HG03280 (cell line): ENCODE data around the gene MGAM2.

Experiments
- ATAC-seq: cut with Tn5 transposase; IDR thresholded peaks from one replicate; pipeline ENCODE4 v1.9.1; 2021; ENCODE audit warnings: mild to moderate bottlenecking, moderate library complexity; ENCODE audit not compliant: unreplicated experiment

MGAM2 gene

DNA sequence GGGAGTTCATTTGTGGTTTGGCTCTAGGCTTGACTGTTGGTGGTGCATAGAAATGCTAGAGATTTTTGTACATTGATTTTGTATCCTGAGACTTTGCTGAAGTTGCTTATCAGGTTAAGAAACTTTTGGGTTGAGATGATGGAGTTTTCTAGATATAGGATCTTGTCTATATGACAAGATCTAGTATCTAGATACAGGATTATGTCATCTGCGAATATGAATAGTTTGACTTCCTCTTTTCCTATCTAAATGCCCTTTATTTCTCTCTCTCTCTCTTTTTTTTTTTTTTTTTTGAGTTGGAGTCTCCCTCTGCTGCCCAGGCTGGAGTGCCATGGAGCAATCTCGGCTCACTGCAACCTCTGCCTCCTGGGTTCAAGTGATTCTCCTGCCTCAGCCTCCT is 62.9 kb downstream of the MGAM2 start:
- ATAC-seq = no peak

DNA sequence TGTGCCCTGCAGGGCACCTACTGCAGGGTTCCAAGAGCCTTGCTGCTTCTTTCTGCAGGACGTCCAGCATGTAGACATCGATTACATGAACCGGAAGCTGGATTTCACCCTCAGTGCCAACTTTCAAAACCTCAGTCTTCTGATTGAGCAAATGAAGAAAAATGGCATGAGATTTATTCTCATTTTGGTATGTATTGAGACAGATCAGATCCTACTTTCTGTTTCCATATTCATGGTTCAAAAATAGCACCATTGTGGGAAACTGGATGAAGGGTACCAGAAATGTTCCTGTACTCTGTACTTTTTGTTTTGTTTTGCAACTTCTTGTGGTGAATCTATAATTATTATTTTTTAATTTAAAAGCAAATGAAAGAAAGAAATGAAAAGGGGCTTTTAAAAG is 64.1 kb downstream of the MGAM2 start:
- ATAC-seq = no peak

DNA sequence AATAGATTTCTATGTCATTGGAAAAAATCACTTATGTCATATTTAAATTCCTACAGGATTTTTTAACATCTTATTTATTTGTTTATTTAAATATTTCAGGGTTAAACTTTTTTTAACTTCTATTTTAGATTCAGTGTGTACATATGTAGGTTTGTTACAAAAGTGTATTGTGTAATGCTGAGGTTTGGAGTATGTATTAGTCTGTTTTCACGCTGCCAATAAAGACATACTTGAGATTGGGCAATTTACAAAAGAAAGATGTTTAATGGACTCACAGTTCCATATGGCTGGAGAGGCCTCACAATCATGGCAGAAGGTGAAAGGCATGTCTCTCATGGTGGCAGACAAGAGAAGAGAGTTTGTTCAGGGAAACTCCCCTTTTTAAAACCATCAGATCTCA is 65.4 kb downstream of the MGAM2 start:
- ATAC-seq = no peak

DNA sequence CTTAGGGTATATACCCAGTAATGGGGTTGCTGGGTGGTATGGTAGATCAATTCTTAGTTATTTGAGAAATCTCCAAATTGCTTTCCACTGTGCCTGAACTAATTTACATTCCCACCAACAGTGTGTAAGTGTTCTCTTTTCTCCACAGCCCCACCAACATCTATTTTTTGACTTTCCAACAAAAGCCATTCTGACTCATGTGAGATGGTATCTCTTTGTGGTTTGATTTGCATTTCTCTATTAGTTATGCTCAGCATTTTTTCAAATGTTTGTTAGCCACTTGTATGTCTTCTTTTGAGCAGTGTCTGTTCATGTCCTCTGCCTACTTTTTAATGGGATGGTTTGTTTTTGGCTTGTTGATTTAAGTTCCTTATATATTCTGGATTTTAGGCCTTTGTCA is 66.4 kb downstream of the MGAM2 start:
- ATAC-seq = no peak

DNA sequence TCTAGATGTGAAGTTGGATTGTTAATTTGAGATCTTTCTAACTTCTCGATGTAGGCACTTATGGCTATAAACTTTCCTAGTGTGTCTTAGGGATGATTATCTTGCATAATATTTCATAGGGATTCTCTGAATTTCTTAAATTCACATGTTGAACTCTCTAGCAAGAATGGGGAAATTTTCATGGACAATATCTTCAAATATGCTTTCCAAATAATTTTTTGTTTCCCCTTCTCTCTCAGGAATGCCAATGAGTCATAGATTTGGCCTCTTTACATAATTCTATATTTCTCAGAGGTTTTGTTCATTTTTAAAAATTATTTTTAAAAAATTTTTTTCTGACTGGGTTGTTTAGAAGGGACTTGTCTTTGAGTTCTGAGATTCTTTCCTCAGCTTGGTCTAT is 68.9 kb downstream of the MGAM2 start:
- ATAC-seq = no peak

DNA sequence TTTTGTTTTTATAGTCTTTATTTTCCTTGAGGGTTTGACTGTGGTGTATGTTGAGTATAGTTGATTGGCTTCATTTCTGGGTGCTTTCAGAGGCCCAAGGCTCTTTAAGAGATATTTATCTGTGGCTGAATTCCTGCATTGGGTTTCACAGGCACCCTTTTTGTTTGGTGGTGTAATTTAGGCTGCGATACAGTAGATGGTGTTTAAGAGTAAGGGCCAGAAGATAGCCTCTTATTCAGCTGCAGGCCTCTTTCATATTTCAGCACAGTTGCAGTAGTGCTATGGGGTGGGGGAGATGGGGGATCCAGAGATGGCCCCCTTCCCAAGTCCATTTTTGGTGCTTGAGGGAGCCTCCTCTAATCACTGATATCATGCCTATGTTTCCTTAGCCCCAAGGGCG is 69.7 kb downstream of the MGAM2 start:
- no peak for ATAC-seq

DNA sequence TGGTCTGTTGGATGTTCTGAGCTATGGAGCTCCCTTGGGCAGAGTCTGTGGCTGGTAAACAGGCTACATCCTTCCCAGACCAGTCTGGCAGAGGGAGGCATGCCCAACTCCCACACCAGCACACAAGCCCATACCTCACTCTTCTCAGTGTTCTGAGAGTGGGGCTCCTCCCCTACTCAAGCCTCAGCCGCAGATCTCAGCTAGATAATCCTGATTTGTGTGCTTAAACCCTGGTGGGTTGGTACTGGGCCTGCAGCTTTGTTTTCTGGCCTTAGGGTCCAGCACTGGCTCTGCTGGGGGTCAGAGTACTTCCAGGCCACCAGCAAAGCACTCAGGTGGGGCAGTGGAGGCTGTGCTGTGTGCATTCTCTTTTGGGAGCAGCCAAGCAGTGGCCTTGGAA is 70.4 kb downstream of the MGAM2 start:
- ATAC-seq = no peak

DNA sequence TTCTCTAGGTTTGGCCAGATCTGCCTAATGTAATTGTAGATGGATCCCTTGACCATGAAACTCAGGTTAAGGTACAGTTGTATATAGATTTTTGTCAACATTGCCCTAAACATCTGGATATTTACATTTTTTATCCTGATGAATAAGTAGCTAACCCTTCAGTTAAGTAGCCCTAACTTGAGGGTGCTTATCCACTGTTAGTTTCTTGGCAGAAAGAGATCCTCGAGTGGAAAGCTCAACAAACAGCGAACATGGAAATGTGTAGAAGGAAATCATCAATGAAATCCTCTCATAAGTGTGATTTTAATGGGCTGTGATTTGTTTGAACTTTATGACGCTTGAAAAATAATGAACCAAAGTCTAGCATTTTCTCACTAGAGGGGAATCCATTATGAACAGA is 73.6 kb downstream of the MGAM2 start:
- no peak for ATAC-seq

DNA sequence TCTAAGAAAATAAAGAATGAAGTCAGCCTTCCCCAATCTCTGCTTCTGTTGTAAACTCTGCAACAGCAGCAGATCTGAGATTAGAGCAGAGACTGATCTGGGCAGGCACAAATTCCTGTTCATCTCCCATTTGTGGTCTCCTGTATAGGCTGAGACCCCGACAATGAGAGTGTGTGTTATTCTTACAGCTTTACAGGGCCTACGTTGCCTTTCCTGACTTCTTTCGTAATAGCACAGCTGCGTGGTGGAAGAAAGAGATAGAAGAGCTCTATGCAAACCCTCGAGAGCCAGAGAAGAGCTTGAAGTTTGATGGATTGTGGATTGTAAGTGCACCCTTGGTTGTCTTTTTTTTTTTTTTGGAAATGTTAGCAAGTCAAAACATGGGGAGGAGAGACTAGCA is 74.3 kb downstream of the MGAM2 start:
- ATAC-seq = no peak

DNA sequence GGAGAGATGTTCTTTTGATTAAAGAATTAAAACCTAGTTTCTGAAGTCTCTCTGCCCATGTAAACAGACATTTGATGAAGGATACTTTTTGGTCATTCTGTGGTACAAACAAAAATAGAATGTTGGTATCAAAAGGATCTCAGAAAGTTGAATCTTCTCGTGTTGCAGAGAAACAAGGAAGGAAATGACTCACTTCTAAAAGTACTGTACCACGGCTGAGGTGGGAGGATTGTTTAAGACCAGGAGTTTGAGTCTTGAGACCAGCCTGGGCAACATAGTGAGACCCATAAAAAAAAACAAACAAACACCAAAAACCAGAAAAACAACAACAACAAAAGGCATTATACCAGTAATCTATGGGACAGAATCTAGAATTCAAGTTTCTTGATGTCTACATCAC is 76.6 kb downstream of the MGAM2 start:
- ATAC-seq = no peak

DNA sequence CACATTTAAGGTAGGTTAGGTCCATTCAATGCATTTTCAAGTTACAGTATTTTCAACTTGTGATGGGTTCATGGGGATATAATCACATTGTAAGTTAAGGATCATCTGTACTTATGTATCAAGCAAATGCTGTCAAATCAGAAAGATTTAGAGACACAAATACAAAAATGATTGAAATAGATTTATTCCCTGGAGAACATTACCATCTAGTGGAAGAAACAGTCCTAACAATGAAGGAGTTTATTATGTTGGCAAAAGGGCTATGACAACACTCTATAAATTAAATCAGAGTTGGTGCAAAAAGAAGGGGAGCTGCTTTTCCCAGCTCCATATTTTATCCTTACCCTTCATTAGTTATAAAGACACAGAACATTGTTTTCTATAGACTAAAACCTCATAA is 77.3 kb downstream of the MGAM2 start:
- ATAC-seq = no peak

DNA sequence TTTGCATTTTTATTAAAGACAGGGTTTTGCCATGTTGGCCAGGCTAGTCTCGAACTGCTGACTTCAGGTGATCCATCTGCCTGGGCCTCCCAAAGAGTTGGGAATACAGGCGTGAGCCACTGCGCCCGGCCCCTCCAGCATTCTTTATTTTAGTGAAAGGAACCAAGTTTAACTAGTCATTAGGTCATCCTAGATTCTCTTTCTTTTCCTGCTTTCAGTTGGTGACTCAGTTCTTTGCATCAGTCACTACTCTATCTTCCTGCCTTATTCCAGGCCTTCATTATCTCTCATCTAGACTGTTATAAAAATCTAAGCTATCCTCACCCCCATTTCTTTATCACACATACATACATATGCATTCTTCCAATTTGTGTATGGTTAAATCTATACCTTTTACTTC is 82.7 kb downstream of the MGAM2 start:
- no peak for ATAC-seq

DNA sequence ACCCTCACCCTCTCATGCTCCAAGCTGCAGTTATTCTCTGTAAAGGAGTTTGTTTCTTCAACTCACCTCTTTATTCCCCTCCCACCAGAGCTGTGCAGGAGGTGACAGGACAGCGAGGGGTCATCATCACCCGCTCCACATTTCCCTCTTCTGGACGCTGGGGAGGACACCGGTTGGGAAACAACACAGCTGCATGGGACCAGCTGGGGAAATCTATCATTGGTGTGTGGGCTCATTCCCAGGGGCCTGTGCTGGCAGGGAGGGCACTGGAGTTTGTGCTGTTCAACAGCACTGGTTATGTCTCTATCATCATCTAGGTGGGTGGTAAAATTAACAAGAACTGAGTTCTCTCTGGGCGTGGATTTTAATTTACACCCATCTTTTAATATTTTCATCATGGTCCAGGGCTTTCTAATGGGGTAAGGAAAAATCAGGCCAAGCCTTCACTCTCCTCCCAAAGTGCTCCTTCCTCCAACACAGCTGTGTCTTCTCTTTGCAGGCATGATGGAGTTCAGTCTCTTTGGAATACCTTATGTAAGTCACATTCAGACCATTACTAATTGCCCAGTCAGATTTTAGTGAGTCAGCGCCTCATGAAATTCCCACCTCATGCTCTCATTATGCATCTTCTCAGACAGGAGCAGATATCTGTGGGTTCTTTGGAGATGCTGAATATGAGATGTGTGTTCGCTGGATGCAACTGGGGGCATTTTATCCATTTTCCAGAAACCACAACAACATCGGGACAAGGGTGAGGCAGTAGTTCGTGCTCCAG is 84.7 kb downstream of the MGAM2 start:
- ATAC-seq = no peak

DNA sequence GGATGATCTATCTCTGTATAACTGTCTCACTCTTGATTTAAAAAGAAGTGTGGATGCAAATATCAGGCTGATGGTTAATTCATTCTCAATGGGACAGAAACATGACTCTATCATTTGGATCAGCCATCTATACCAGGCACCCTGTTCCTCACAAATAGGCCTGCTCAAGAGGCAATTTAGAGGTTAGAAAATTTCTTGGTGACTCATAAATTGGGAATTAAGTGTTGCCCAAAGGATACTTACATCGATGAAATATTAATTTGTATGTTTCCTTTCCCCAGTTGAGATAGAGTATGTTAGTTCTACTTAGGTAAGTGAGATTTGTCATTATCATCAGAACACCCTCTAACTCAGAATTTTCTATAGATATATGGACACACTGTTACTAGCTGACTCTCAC is 88.7 kb downstream of the MGAM2 start:
- no peak for ATAC-seq

DNA sequence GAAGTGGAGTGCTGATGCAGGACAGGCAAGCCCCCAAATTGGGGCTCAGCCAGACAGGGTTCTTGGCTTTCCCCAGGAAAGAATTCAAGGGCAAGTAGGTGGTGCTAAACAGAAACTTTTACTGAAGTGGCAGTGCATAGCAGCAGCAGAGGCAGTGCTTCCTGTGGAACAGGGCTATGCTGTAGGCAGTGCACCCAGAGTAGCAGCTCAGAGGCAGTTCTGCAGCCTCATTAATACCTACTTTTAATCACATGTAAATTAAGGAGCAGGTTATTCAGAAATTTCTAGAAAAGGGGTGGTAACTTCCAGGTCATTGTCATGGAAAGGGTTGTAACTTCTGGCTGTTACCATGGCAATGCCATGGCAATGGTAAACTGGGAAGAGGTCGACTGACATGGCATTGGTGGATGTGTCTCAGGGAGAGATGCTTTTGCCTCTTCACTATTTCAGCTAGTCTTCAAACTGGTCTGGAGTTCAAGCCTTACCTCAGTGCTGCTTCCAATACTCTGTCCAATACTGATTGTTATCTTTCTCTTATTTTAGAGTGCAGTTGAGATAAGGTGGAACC is 117.1 kb downstream of the MGAM2 start:
- ATAC-seq = no peak

DNA sequence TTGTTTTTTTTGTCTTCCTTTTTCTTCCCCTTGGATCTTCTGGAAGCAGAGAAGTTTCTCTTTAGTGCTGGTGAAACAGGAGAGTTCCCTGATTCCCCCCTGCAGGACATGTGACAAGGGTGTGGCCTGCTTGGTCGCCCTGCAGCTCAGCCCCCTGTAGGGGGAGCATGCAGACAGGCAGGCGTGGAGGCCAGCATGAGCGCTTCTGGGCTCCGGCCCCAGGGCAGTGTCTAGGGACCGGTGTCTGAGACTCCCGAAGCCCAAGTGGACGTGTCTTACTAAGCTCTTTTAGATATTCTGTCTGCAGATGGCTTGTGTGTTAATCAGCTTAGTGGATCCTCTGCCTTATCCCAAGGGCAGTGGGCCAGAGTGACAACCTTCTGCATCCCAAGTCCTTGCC is 120.2 kb downstream of the MGAM2 start:
- ATAC-seq = no peak

DNA sequence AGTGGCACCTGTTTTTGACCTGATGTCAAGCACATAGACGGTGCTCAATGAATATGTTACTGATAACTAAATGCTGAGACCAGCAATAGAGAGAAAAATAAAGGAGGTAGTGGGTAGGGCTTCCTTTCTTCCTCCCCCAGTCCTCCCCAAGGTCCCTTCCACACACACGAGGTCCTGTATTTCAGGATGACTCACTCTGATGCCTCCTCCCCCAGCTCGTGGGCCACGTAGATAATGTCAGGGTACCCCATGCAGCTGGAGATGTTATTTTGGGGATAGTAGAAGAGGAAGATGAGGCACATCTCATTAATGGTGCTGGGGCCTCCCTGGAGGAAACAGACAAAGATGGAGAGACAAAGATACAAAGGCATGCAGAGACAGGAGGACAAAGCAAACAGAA is 129.0 kb downstream of the MGAM2 start:
- no peak for ATAC-seq

DNA sequence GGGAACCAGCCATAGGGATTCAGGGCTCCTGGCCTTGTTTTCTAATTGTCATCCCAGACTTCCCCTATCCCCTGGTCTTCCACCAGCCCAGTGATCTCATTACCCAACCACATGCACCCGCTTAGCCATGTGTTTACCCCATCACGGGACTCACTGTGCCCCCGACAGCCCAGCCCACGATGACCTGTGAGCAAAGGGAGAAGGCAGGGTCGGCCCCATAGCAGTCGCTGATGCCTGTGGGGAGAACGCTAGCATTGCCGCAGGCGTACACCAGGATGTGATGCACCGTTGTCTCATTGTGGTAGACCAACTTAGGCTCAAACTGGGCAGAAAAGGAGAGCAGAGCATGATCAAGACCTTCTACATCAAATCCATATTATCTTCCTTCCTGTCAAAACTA is 132.3 kb downstream of the MGAM2 start:
- ATAC-seq = no peak

DNA sequence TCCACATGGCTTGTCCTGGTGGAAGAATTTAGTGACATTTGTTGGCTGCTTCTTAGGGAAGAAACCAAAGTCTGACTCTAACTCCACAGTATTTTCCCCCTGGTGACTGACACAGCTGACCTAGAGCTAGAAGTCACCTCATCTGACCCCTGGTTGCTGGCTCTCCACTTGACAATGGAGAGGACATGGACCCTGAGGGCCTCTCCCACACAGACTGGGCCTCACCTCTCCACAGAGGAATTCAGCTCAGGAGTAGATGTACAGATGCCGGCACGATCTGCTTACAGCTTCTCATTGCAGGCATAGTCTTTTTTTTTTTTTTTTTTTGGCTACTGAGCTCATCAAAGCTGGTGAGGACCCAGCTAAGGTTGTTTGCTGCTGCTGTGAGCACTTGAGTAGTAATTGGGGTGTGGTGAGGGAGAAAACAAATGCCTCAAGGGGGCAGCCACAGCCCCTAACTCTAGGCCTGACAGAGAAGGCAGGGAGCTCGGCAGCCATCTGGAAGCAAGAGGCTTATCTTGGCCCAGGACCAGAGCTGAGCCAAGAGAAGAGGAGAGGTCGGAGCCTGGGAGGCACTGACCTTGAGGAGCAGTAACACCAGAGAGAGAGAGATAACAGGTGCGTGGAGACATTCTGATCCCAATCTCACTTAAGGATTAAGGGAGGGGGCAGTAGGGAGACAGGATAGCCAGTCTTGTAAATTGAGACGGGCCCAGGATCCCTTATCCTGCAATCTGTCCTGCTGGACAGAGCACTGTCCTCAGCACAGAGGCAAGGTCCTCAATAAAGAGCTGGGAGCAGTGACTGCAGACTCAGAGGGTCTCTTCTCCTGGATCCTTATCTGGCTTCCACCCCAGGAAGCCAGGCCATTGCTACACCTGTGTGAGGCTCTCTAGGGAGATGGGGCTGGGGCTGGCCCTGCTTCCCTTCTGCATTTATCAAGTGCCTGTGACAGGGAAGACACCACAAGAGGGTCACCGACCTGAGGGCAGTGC is 136.9 kb downstream of the MGAM2 start:
- ATAC-seq = no peak

DNA sequence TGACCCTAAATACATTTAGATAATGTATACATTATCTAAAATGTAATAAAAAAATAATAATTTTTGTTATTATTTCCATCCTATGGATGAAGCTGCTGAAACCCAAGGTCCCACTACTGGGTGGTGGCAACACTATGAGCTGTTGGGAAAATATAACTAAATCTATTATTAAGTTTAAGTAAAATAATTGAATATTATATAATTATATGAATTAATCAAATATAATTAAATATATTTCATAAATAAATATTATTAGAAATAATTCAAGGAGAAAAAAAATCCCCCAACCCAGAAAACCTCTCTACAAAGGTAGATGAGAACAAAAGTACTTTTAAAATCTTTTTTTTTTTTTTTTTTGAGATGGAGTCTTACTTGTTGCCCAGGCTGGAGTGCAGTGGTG is 138.4 kb downstream of the MGAM2 start:
- no peak for ATAC-seq

DNA sequence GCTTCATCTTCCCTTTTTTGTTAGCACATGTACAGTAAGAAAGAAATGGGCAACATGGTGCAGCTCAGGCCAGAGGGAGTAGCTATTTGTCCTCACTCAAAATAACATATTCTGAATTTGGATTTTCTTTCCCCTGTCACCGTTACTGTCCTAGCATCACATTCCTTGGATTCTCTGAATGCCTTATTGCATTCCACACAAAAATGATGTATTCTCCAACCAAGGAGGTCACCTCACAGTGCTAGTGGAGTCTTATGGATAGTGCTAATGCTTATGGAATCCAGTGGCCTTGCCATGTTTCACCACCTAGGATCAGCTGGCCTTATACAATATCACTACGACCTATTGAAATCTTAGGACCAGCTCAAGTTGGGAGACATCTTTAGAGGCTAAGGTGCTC is 139.2 kb downstream of the MGAM2 start:
- no peak for ATAC-seq

DNA sequence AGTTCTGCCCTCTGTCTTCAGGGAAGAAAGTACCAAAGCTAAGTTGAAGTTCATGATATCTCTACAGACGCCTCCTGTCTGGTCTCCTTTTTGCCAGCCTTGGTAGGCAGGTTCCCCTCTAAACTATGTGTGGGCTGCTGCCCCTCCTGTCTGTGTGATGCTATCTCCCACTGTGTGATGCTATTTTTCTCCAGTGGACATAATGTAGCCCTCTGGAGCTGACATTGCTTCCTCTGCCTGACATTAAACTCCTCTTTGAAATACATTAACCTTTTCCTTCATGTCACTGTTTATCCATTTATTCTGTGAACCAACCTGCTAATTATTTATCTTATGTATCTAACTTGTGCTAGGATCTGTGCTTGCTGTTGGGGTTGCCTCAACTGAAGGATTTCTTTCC is 146.4 kb downstream of the MGAM2 start, which contains the start of gene PRSS58:
Gene PRSS58, minus strand, starts transcription at position 101 of the 400 bp plus-strand sequence. CDS start 351 bp downstream, outside the sequence.
- no peak for ATAC-seq
